HepG2 (cell line): ENCODE results near the gene TGIF1. TPM values are rescaled to one million over a fixed set of nuclear protein-coding genes. Genes with fewer than 3 reads are reported as not detected.
A peak's percentile ranks its signal among the peaks of the same experiment; 100 is the strongest.

Experiments used
- CREBL2 ChIP-seq: sonication (generic); formaldehyde crosslinking; IDR thresholded peaks from 2 replicates; pipeline ENCODE4 v1.8.1; 2023; ENCODE audit warnings: missing genetic modification reagents, mild to moderate bottlenecking, borderline replicate concordance
- FUBP1 ChIP-seq: sonication (generic); formaldehyde crosslinking; IDR thresholded peaks from 2 replicates; pipeline ENCODE4 v1.5.1; 2020; ENCODE audit warnings: missing genetic modification reagents, mild to moderate bottlenecking, borderline replicate concordance
- HOXA5 ChIP-seq: sonication (generic); formaldehyde crosslinking; IDR thresholded peaks from 2 replicates; pipeline ENCODE4 v1.4.0; 2020; ENCODE audit warnings: missing genetic modification reagents
- MAFK ChIP-seq, 2 experiments: IDR thresholded peaks in 1 of 2; conservative IDR thresholded peaks in 1 of 2; 2 replicates each; pipeline ENCODE4 v1.6.1; 2011; ENCODE audit warnings: improper control_type of control experiment in 2 of 2, low read length in 2 of 2
- MAZ ChIP-seq, 2 experiments: sonication (generic) in 1 of 2; formaldehyde crosslinking in 1 of 2; IDR thresholded peaks; 2 replicates each; pipeline versions ENCODE4 v1.5.0 to v1.6.1; 2012 to 2020; ENCODE audit warnings: low read depth in 2 of 2, mild to moderate bottlenecking in 2 of 2, borderline replicate concordance in 1 of 2, improper control_type of control experiment in 1 of 2, low read length in 1 of 2, missing genetic modification reagents in 1 of 2, moderate library complexity in 1 of 2
- MXD1 ChIP-seq: sonication (generic); formaldehyde crosslinking; IDR thresholded peaks from 2 replicates; pipeline ENCODE4 v1.4.0; 2020; ENCODE audit warnings: mild to moderate bottlenecking, missing genetic modification reagents
- NR2C2 ChIP-seq: sonication (generic); formaldehyde crosslinking; IDR thresholded peaks from 2 replicates; pipeline ENCODE4 v1.4.0; 2020; ENCODE audit warnings: missing genetic modification reagents, mild to moderate bottlenecking, moderate library complexity, borderline replicate concordance
- PAF1 ChIP-seq: IDR thresholded peaks from 2 replicates; pipeline ENCODE4 v1.6.1; 2016; ENCODE audit warnings: missing genetic modification reagents, missing compliant biosample characterization
- POLR2AphosphoS2 ChIP-seq: IDR thresholded peaks from 2 replicates; pipeline ENCODE4 v1.6.1; 2011; ENCODE audit warnings: low read depth, low read length, improper control_type of control experiment
- SMC3 ChIP-seq: IDR thresholded peaks from 2 replicates; pipeline ENCODE4 v1.6.1; 2011; ENCODE audit warnings: low read length, improper control_type of control experiment
- ZNF138 ChIP-seq: sonication (generic); formaldehyde crosslinking; IDR thresholded peaks from 2 replicates; pipeline ENCODE4 v1.5.0; 2020; ENCODE audit warnings: mild to moderate bottlenecking, low read depth, missing genetic modification reagents
- ZNF160 ChIP-seq: sonication (generic); formaldehyde crosslinking; IDR thresholded peaks from 2 replicates; pipeline ENCODE4 v1.8.0; 2022; ENCODE audit warnings: mild to moderate bottlenecking, inconsistent platforms, missing genetic modification reagents
- ZNF17 ChIP-seq: sonication (generic); formaldehyde crosslinking; IDR thresholded peaks from 2 replicates; pipeline ENCODE4 v1.5.0; 2020; ENCODE audit warnings: mild to moderate bottlenecking, missing genetic modification reagents
- ZNF547 ChIP-seq: sonication (generic); formaldehyde crosslinking; IDR thresholded peaks from 2 replicates; pipeline ENCODE4 v1.5.1; 2020; ENCODE audit warnings: mild to moderate bottlenecking, missing genetic modification reagents
- ZNF569 ChIP-seq: sonication (generic); formaldehyde crosslinking; IDR thresholded peaks from 2 replicates; pipeline ENCODE4 v1.5.0; 2020; ENCODE audit warnings: mild to moderate bottlenecking, missing genetic modification reagents, moderate library complexity, borderline replicate concordance
- ZNF577 ChIP-seq: sonication (generic); formaldehyde crosslinking; IDR thresholded peaks from 2 replicates; pipeline ENCODE4 v1.4.0; 2020; ENCODE audit warnings: mild to moderate bottlenecking, low read depth, missing genetic modification reagents, borderline replicate concordance
- ZNF691 ChIP-seq: sonication (generic); formaldehyde crosslinking; IDR thresholded peaks from 2 replicates; pipeline ENCODE4 v1.4.0; 2020; ENCODE audit warnings: missing genetic modification reagents, low read depth, mild to moderate bottlenecking, borderline replicate concordance
- ZNF7 ChIP-seq: IDR thresholded peaks from 2 replicates; pipeline ENCODE4 v1.6.1; 2016; ENCODE audit warnings: missing biosample characterization, missing genetic modification reagents
- ZXDC ChIP-seq: sonication (generic); formaldehyde crosslinking; IDR thresholded peaks from 2 replicates; pipeline ENCODE4 v1.5.0; 2020; ENCODE audit warnings: mild to moderate bottlenecking, missing genetic modification reagents
- polyA plus RNA-seq, 8 experiments: library from polyadenylated mRNA; depleted of rRNA in 3 of 8; stranded (reverse) in 7 of 8; unstranded in 1 of 8; fragments of >200 nt; fragmentation: Illumina TruSeq in 4 of 8; extraction: Trizol in 4 of 8; gene quantifications; 2 replicates each; pipeline versions ENCODE4 v1.2.1 to v1.2.3, GENCODE V29; 2011 to 2016; ENCODE audit warnings: low read depth in 4 of 8, missing spikeins in 1 of 8, mixed read lengths in 1 of 8; ENCODE audit not compliant: insufficient read depth in 1 of 8
- total RNA-seq, 5 experiments: library from RNA; depleted of rRNA; stranded (reverse); fragments of >200 nt; fragmentation: Illumina TruSeq; extraction: Trizol; gene quantifications; 2 replicates each; pipeline ENCODE4 v1.2.3, GENCODE V29; 2016; ENCODE audit warnings: low read depth in 1 of 5

TGIF1 gene
- total and polyA plus RNA-seq, 2 of the 13 experiments (the other 11 are each of a cell fraction or from before 2014, with no cell fraction given), result 50.0 to 76.1 TPM

- no peak for TF ChIP-seq ZXDC (CRISPR knock-in tag)
- TF ChIP-seq ZNF160, result peak; percentile 36; the same call in 1 of the 2 replicates
- TF ChIP-seq SMC3, result no peak
- peak; percentile 94 for TF ChIP-seq HOXA5 (CRISPR knock-in tag)
- peak; percentile 97 for TF ChIP-seq MAZ (IDR thresholded peaks at IDR 0.05; ENCODE audit: borderline replicate concordance, low read depth, low read length)
- TF ChIP-seq MAZ (CRISPR knock-in tag; IDR thresholded peaks at IDR 0.05; ENCODE audit: low read depth), result peak; percentile 89
- no peak for TF ChIP-seq ZNF7 (CRISPR knock-in tag)
- TF ChIP-seq ZNF691 (CRISPR knock-in tag), result peak; percentile 91
- no peak for TF ChIP-seq NR2C2 (CRISPR knock-in tag)
- 0 out of 2 replicates have a peak, but pooled peaks have one; percentile 54 for TF ChIP-seq ZNF569
- no peak; the same call in 1 of the 2 replicates for TF ChIP-seq MXD1 (CRISPR knock-in tag)
- TF ChIP-seq ZNF17, result no peak
- peak; percentile 24; the same call in 1 of the 2 replicates for TF ChIP-seq ZNF547 (CRISPR knock-in tag)
- 0 out of 2 replicates have a peak, but pooled peaks have one; percentile 73 for TF ChIP-seq CREBL2
- TF ChIP-seq POLR2AphosphoS2, result no peak
- TF ChIP-seq MAFK (conservative IDR thresholded peaks at IDR 0.05 in 1 of 2, IDR thresholded peaks at IDR 0.05 in 1 of 2; ENCODE audit: low read length in 2 of 2), result no peak
- no peak for TF ChIP-seq PAF1 (CRISPR knock-in tag)
- TF ChIP-seq FUBP1 (CRISPR knock-in tag), result no peak
- TF ChIP-seq ZNF138 (CRISPR knock-in tag), result no peak
- no peak for TF ChIP-seq ZNF577 (CRISPR knock-in tag)
Observed at GRCh38 chr18:3447895-3448837, 1.8 kb upstream of the TGIF1 start (continued).
